Common myeloid progenitor, CD34-positive (primary cell): Measurements from ENCODE around the gene NCAN.

Experiments
- CTCF ChIA-PET: fragments of 350-600 bp; sonication (Branson Sonifier 250); formaldehyde crosslinking; loops from one replicate; lab custom pipeline; 2021; ENCODE audit warnings: antibody characterized with exemption; lab: Charles Lee
- POLR2A ChIA-PET: fragments of 350-600 bp; sonication (Branson Sonifier 250); formaldehyde crosslinking; loops from one replicate; lab custom pipeline; 2021; ENCODE audit warnings: antibody characterized with exemption; lab: Charles Lee
- DNase-seq, 3 donors: peaks; one replicate each; pipeline versions ENCODE4 v3.0.0 to v3.0.0-alpha.2; 2013
- H3K27ac ChIP-seq, 2 experiments: 1 replicate in 1 of 2; 2 replicates in 1 of 2; pipeline ENCODE4 v1.7.0; 2013; ENCODE audit warnings: inconsistent platforms in 2 of 2, low read length in 2 of 2, mild to moderate bottlenecking in 2 of 2, low read depth in 1 of 2, moderate library complexity in 1 of 2; ENCODE audit not compliant: severe bottlenecking in 2 of 2, insufficient read depth in 1 of 2, poor library complexity in 1 of 2
- H3K27me3 ChIP-seq, 5 experiments: replicated peaks in 2 of 5; 1 replicate in 3 of 5; 2 replicates in 2 of 5; pipeline versions ENCODE4 v1.6.1 to v1.7.0; 2013; ENCODE audit warnings: low read length in 4 of 5, mild to moderate bottlenecking in 2 of 5, moderate library complexity in 2 of 5, inconsistent platforms in 1 of 5; ENCODE audit not compliant: insufficient read depth in 5 of 5, control insufficient read depth in 4 of 5
- H3K36me3 ChIP-seq, 4 experiments: 1 replicate in 2 of 4; 2 replicates in 2 of 4; pipeline versions ENCODE4 v1.6.1 to v1.7.0; 2013; ENCODE audit warnings: low read length in 3 of 4, control low read depth in 1 of 4, mild to moderate bottlenecking in 1 of 4; ENCODE audit not compliant: control insufficient read depth in 4 of 4, insufficient read depth in 4 of 4
- H3K4me1 ChIP-seq, 4 experiments: 1 replicate in 3 of 4; 2 replicates in 1 of 4; pipeline versions ENCODE4 v1.6.1 to v1.7.1; 2013; ENCODE audit warnings: low read length in 3 of 4, mild to moderate bottlenecking in 3 of 4, control low read depth in 1 of 4, inconsistent platforms in 1 of 4, moderate library complexity in 1 of 4; ENCODE audit not compliant: control insufficient read depth in 4 of 4, insufficient read depth in 4 of 4; ENCODE audit errors: control extremely low read depth in 1 of 4
- H3K4me3 ChIP-seq, 7 experiments: 1 replicate in 4 of 7; 2 replicates in 3 of 7; pipeline versions ENCODE4 v1.5.1 to v1.7.0; 2013; ENCODE audit warnings: mild to moderate bottlenecking in 7 of 7, low read length in 6 of 7, moderate library complexity in 6 of 7, inconsistent platforms in 2 of 7, low read depth in 2 of 7, control low read depth in 1 of 7; ENCODE audit not compliant: insufficient read depth in 4 of 7, control insufficient read depth in 1 of 7; ENCODE audit errors: extremely low read depth in 1 of 7
- H3K9me3 ChIP-seq, 5 experiments: 1 replicate in 4 of 5; 2 replicates in 1 of 5; pipeline versions ENCODE4 v1.6.1 to v1.7.1; 2013; ENCODE audit warnings: low read length in 4 of 5, mild to moderate bottlenecking in 2 of 5, inconsistent platforms in 1 of 5, low read depth in 1 of 5, moderate library complexity in 1 of 5; ENCODE audit not compliant: control insufficient read depth in 4 of 5, insufficient read depth in 2 of 5; ENCODE audit errors: control extremely low read depth in 1 of 5
- WGBS: methylation state at CpG from one replicate; pipeline ENCODE4 v1.1.5; 2013; ENCODE audit not compliant: insufficient coverage; 5-methylcytosine and 5-hydroxymethylcytosine counted together

The NCAN gene

GRCh38 chr19:19224150-19224851 is 12.5 kb downstream of the NCAN start:
- no peak overlapping the region for H3K27ac ChIP-seq
- CTCF ChIA-PET, result interaction anchor here (0.6 to 3.3 kb wide), 4 partner anchors 18 to 947 kb away, joined by 3 to 13 read pairs (median 4); partner anchors contain the start of gene NR2C2AP
- peaks cover 0 to 54% (median 26%) of the 10 kb centered on the region in 5 experiments for H3K27me3 ChIP-seq
- H3K4me3 ChIP-seq, result peak overlapping the region in 2 of 7 experiments; percentile 19 to 66
- no peaks in the 10 kb centered on the region for H3K9me3 ChIP-seq
- no peaks in the 10 kb centered on the region for H3K36me3 ChIP-seq
- DNase-seq, result no peak
- POLR2A ChIA-PET, result no interaction called here
- 94% methylated on average over 11 of the region's 17 CpGs for WGBS
- H3K4me1 ChIP-seq, result peaks cover 0 to 11% (median 7%) of the 10 kb centered on the region in 4 experiments

GRCh38 chr19:19224852-19225494 is 13.2 kb downstream of the NCAN start:
- H3K4me3 ChIP-seq, result peak overlapping the region in 5 of 7 experiments; percentile 8 to 66 (median 52)
- no peak overlapping the region for H3K27ac ChIP-seq
- POLR2A ChIA-PET, result no interaction called here
- CTCF ChIA-PET, result interaction anchor here (0.6 to 3.3 kb wide), 9 partner anchors 9 to 947 kb away, joined by 3 to 13 read pairs (median 4); partner anchors contain the start of gene NR2C2AP
- no peaks in the 10 kb centered on the region for H3K36me3 ChIP-seq
- DNase-seq, result peak; percentile 75 to 82 (median 80)
- peaks cover 0 to 11% (median 7%) of the 10 kb centered on the region in 4 experiments for H3K4me1 ChIP-seq
- H3K27me3 ChIP-seq, result peaks cover 0 to 53% (median 26%) of the 10 kb centered on the region in 5 experiments
- no peaks in the 10 kb centered on the region for H3K9me3 ChIP-seq
- WGBS, result under 1% methylated on average over 57 of the region's 59 CpGs

GRCh38 chr19:19226204-19226603 is 14.4 kb downstream of the NCAN start:
- Histone ChIP-seq H3K36me3 (no peaks in the 10 kb centered on the region), H3K9me3 (no peaks in the 10 kb centered on the region), H3K4me3 (no peak overlapping the region), H3K27ac (no peak overlapping the region), H3K4me1 (peaks cover 0 to 11% (median 7%) of the 10 kb centered on the region in 4 experiments), H3K27me3 (peaks cover 0 to 53% (median 26%) of the 10 kb centered on the region in 5 experiments)
- no peak for DNase-seq
- CTCF ChIA-PET, result interaction anchor here (0.7 to 3.3 kb wide), 6 partner anchors 22 to 80 kb away, joined by 3 to 13 read pairs (median 4); no protein-coding TSS in a partner anchor
- POLR2A ChIA-PET, result no interaction called here
- 87% methylated on average over 5 of the region's 5 CpGs for WGBS

GRCh38 chr19:19226663-19227062 is 14.9 kb downstream of the NCAN start:
- no peak overlapping the region for H3K4me3 ChIP-seq
- H3K27ac ChIP-seq, result no peak overlapping the region
- H3K36me3 ChIP-seq, result no peaks in the 10 kb centered on the region
- H3K4me1 ChIP-seq, result peaks cover 0 to 11% (median 7%) of the 10 kb centered on the region in 4 experiments
- H3K9me3 ChIP-seq, result no peaks in the 10 kb centered on the region
- DNase-seq, result no peak
- POLR2A ChIA-PET, result no interaction called here
- peaks cover 0 to 53% (median 26%) of the 10 kb centered on the region in 5 experiments for H3K27me3 ChIP-seq
- CTCF ChIA-PET, result interaction anchor here (3.3 kb wide), 1 partner anchor 79 kb away, joined by 13 read pairs; no protein-coding TSS in a partner anchor
- 71% methylated on average over 8 of the region's 10 CpGs for WGBS

GRCh38 chr19:19227217-19227616 is 15.5 kb downstream of the NCAN start:
- no peaks in the 10 kb centered on the region for H3K9me3 ChIP-seq
- H3K4me1 ChIP-seq, result peaks cover 0 to 11% (median 7%) of the 10 kb centered on the region in 4 experiments
- peaks cover 0 to 56% (median 26%) of the 10 kb centered on the region in 5 experiments for H3K27me3 ChIP-seq
- POLR2A ChIA-PET, result interaction anchor here (0.6 kb wide), 1 partner anchor 9 kb away, joined by 5 read pairs; no protein-coding TSS in a partner anchor
- CTCF ChIA-PET, result interaction anchor here (3.3 kb wide), 1 partner anchor 79 kb away, joined by 13 read pairs; no protein-coding TSS in a partner anchor
- H3K27ac ChIP-seq, result no peak overlapping the region
- no peak overlapping the region for H3K4me3 ChIP-seq
- WGBS, result 73% methylated on average over 2 of the region's 4 CpGs
- DNase-seq, result no peak
- no peaks in the 10 kb centered on the region for H3K36me3 ChIP-seq

DNA sequence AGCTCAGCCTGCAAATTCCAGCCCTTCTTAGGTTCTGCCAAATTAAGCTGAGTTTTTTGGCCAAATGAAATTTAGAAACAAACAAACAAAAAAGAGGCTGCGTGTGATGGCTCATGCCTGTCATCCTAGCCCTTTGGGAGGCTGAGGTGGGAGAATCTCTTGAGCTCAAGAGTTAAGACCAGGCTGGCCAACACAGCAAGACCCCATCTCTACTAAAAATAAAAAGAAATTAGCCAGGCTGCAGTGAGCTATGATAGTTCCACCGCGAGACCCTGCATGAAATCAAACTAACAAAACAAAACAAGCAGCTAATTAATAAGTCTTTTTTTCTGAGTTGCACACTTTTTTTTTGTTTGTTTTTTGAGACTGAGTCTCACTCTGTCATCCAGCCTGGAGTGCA is 17.9 kb downstream of the NCAN start:
- Histone ChIP-seq H3K4me1 (peaks cover 0 to 9% (median 6%) of the 10 kb centered on the region in 4 experiments), H3K9me3 (peaks cover 5 to 14% (median 14%) of the 10 kb centered on the region in 5 experiments), H3K27me3 (peaks cover 0 to 39% (median 14%) of the 10 kb centered on the region in 5 experiments), H3K36me3 (no peaks in the 10 kb centered on the region), H3K4me3 (no peak overlapping the region), H3K27ac (no peak overlapping the region)
- ChIA-PET POLR2A (interaction anchor here (0.7 kb wide), 1 partner anchor 17 kb away, joined by 3 read pairs; no protein-coding TSS in a partner anchor), CTCF (interaction anchor here (0.9 to 1.4 kb wide), 3 partner anchors 9 to 55 kb away, joined by 3 to 4 read pairs (median 3); no protein-coding TSS in a partner anchor)
- 83% methylated on average over 1 of the region's 3 CpGs for WGBS
- no peak for DNase-seq
